HFFc6 (cell line): ENCODE results near the gene FER1L5. TPM values are rescaled to one million over a fixed set of nuclear protein-coding genes. Genes with fewer than 3 reads are reported as not detected.

ENCODE experiments used
- DNase-seq: peaks from one replicate; pipeline ENCODE4 v3.0.0-alpha.2; 2018
- H3K27ac Mint-ChIP-seq: 2 replicates; pipeline ENCODE4 v1.8.0; 2020; ENCODE audit warnings: mild to moderate bottlenecking, mixed read lengths
- H3K27me3 Mint-ChIP-seq: 2 replicates; pipeline ENCODE4 v1.8.0; 2021; ENCODE audit warnings: mild to moderate bottlenecking, moderate library complexity, mixed read lengths; ENCODE audit not compliant: insufficient read depth
- H3K36me3 Mint-ChIP-seq: 2 replicates; pipeline ENCODE4 v1.8.0; 2021; ENCODE audit warnings: low read depth, mixed read lengths
- H3K4me1 Mint-ChIP-seq: 2 replicates; pipeline ENCODE4 v1.8.0; 2020; ENCODE audit warnings: low read depth, mixed read lengths
- H3K4me3 Mint-ChIP-seq: 2 replicates; pipeline ENCODE4 v1.8.0; 2020; ENCODE audit warnings: mild to moderate bottlenecking, moderate library complexity, mixed read lengths
- H3K9me3 Mint-ChIP-seq: 2 replicates; pipeline ENCODE4 v1.8.0; 2020; ENCODE audit warnings: mild to moderate bottlenecking, mixed read lengths
- total RNA-seq, 6 experiments: library from RNA; stranded (reverse); fragmentation: NEBNext Ultra II Directional; extraction: Animal tissue kit (Norgen Biotek cat#: 25700); gene quantifications; 2 replicates in 1 of 6; 3 replicates in 5 of 6; pipeline ENCODE4 v1.2.3, GENCODE V29; 2021
- TF ChIP-seq, protein P1 (sequence below): fragments of 200-600 bp; sonication (generic); IDR thresholded peaks from 2 replicates; pipeline ENCODE4 v1.5.0; 2021; ENCODE audit warnings: antibody characterized with exemption, mild to moderate bottlenecking

Gene FER1L5
- total RNA-seq, 6 experiments from 2014 or later, result not detected

DNA sequence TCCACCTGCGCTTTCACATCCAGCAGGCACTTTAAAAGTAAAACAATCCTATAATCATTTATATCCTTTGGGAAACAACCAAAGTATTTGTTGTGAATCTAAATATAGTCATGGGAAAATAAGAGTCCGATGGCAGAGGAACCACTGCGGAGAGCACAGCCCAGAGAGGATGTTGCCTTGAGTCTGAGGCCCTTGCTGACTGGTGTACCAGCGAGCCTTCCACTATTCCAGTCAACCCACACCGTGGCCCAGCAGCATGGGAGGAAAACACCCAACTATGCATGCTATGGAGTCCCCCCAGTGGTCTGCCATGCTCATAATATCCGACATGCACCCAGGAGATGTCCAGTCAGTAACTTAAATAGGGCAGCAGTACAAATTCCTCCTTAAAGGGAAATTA, 26.0 kb upstream of the FER1L5 start:
- peak overlapping the region; percentile 89; the same call in 1 of the 2 replicates for H3K27ac Mint-ChIP-seq
- peaks cover 13% of the 10 kb centered on the region for H3K36me3 Mint-ChIP-seq

DNA sequence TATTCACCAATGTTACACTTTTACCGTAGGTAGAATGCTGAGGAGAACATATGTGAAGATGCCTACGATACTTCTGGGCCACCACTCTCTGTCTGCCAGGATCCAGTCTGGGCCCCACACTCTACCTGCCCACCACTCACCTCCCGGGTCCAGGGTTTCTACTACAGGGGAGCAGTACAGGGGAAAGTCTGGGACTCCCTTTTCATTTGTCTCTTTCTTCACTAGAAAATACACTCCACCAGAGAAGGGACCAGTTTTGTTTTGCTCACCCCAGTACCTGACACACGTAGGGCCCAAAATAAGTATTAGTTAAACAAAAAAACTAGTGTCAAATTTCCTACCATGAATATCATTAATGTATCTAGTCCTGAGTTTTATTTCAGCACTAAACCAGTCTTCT, 25.6 kb upstream of the FER1L5 start:
- Mint-ChIP-seq H3K36me3 (peaks cover 13% of the 10 kb centered on the region), H3K27ac (peak overlapping the region; percentile 89), H3K9me3 (no peaks in the 10 kb centered on the region), H3K4me3 (no peak overlapping the region), H3K4me1 (peaks cover 30% of the 10 kb centered on the region), H3K27me3 (no peaks in the 10 kb centered on the region; the same call in 1 of the 2 replicates)
- no peak for DNase-seq
- TF ChIP-seq, protein P1, sequence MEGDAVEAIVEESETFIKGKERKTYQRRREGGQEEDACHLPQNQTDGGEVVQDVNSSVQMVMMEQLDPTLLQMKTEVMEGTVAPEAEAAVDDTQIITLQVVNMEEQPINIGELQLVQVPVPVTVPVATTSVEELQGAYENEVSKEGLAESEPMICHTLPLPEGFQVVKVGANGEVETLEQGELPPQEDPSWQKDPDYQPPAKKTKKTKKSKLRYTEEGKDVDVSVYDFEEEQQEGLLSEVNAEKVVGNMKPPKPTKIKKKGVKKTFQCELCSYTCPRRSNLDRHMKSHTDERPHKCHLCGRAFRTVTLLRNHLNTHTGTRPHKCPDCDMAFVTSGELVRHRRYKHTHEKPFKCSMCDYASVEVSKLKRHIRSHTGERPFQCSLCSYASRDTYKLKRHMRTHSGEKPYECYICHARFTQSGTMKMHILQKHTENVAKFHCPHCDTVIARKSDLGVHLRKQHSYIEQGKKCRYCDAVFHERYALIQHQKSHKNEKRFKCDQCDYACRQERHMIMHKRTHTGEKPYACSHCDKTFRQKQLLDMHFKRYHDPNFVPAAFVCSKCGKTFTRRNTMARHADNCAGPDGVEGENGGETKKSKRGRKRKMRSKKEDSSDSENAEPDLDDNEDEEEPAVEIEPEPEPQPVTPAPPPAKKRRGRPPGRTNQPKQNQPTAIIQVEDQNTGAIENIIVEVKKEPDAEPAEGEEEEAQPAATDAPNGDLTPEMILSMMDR, result no peak

More for the DNA sequence above, 26.0 kb upstream of the FER1L5 start:
- Mint-ChIP-seq H3K4me1 (peaks cover 30% of the 10 kb centered on the region), H3K9me3 (no peaks in the 10 kb centered on the region), H3K4me3 (no peak overlapping the region), H3K27me3 (no peaks in the 10 kb centered on the region; the same call in 1 of the 2 replicates)
- no peak for DNase-seq
- TF ChIP-seq, protein P1, result no peak

DNA sequence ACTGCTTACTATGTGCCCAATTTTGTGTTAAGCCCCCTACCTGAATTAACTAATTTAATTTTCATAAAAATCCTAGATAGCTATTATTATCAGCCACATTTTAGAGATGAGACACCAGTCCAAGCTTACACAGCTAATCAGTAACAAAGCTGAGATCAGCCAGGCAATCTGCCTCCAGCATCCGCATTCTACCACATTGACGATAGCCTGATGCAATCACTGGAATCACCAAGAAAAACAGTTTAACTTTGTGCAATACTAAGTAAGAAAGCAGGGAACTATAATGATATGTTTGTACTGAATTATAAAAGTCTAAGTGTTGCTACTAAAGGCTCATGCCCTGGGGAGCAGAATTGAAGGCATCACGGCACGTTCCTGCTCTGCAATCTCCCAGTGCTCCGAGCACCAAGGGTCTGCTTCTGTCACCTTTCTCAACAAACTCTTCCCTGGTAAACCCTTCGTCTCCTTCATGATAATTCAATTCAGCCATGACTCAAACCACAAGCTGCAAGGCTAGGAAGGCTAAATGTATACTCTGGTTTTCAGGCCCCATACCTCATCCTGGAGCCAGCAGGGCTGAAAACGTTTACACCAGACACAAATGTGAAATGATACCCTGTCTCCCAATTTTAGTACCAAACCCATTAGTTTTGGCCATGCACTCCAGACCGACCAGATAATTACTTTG, 23.8 kb upstream of the FER1L5 start:
- no peak for DNase-seq
- TF ChIP-seq, protein P1, result no peak
- no peaks in the 10 kb centered on the region; the same call in 1 of the 2 replicates for H3K27me3 Mint-ChIP-seq
- H3K36me3 Mint-ChIP-seq, result peaks cover 9% of the 10 kb centered on the region
- H3K27ac Mint-ChIP-seq, result peak overlapping the region; percentile 89
- H3K4me3 Mint-ChIP-seq, result peak overlapping the region; percentile 43; the same call in 1 of the 2 replicates
- H3K9me3 Mint-ChIP-seq, result no peaks in the 10 kb centered on the region
- peaks cover 30% of the 10 kb centered on the region for H3K4me1 Mint-ChIP-seq

DNA sequence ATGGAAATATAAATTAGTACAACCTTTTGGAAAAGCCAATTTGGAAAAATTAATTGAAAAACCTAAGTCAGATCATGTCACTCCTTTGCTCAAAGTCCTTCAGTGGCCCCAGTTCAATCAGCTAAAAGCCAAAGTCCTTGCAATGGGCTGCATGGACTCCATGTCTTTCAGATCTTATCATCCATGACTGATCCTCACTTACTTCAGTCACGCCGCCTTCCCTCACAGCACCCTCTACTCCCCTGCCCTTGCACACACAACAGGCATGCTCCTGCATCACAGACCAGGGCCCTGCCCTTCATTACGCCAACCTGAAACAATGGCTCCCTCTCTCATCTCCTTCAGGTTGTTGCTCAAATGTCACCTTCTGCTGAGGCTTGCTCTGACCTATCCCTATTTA, 20.0 kb upstream of the FER1L5 start:
- H3K9me3 Mint-ChIP-seq, result no peaks in the 10 kb centered on the region
- no peaks in the 10 kb centered on the region; the same call in 1 of the 2 replicates for H3K27me3 Mint-ChIP-seq
- no peak overlapping the region for H3K27ac Mint-ChIP-seq
- DNase-seq, result no peak
- no peak overlapping the region for H3K4me3 Mint-ChIP-seq
- peaks cover 44% of the 10 kb centered on the region for H3K4me1 Mint-ChIP-seq
- no peaks in the 10 kb centered on the region; the same call in none of the 2 replicates for H3K36me3 Mint-ChIP-seq
- TF ChIP-seq, protein P1, result no peak

DNA sequence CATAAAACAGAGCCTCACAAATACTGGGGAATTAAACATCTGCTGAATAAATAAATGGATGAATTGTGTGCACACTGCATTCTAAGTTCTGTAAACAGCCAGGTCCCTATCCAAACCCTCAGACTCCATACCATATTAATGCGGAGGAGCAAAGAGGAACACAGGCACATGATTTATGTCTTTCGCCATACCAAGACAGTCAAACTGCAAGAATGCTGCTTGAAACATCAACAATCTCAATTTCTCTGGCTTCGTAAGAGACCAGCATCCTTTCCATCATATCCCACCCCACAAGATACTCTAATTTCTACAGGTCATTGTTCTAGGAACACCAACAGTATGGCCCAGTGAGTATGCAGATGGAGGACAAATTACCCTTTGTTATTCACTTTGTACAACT, 19.4 kb upstream of the FER1L5 start:
- no peak for DNase-seq
- Mint-ChIP-seq H3K27ac (no peak overlapping the region), H3K27me3 (no peaks in the 10 kb centered on the region; the same call in 1 of the 2 replicates), H3K36me3 (no peaks in the 10 kb centered on the region; the same call in 1 of the 2 replicates), H3K4me1 (peaks cover 42% of the 10 kb centered on the region), H3K4me3 (no peak overlapping the region), H3K9me3 (no peaks in the 10 kb centered on the region)
- TF ChIP-seq, protein P1, result no peak
